ENCODE measurements around the gene DUSP9.
A peak's percentile ranks its signal among the peaks of the same experiment; 100 is the strongest.

The DUSP9 gene

GRCh38 chrX:153657161-153657560 lies 10.2 kb downstream of the DUSP9 start:
- TF ChIP-seq, protein P1, sequence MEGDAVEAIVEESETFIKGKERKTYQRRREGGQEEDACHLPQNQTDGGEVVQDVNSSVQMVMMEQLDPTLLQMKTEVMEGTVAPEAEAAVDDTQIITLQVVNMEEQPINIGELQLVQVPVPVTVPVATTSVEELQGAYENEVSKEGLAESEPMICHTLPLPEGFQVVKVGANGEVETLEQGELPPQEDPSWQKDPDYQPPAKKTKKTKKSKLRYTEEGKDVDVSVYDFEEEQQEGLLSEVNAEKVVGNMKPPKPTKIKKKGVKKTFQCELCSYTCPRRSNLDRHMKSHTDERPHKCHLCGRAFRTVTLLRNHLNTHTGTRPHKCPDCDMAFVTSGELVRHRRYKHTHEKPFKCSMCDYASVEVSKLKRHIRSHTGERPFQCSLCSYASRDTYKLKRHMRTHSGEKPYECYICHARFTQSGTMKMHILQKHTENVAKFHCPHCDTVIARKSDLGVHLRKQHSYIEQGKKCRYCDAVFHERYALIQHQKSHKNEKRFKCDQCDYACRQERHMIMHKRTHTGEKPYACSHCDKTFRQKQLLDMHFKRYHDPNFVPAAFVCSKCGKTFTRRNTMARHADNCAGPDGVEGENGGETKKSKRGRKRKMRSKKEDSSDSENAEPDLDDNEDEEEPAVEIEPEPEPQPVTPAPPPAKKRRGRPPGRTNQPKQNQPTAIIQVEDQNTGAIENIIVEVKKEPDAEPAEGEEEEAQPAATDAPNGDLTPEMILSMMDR (IDR thresholded peaks at IDR 0.05; ENCODE audit: low read depth, low read length): no peak
- H3K4me3 ChIP-seq (replicated peaks in 1 of 2; ENCODE audit: low read depth in 2 of 2, low read length in 2 of 2): no peak overlapping the region
- DNase-seq (ENCODE audit: low read depth in 2 of 2): no peak

DNA sequence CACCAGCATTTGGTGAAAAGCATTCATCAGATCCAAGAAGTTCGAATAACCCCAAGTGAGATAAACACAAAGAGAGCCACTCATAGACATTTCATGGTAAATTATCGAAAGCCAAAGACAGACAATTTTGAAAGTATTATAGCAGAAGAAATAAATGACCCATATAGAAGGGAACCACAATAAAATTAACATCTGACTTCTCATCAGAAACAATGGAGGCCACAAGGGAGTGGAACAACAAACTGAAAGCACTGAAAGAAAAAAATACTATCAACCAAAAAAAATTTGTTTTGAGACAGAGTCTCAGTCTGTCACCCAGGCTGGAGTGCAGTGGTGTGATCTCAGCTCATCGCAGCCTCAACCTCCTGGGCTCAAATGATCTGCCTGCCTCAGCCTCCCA lies 12.3 kb downstream of the DUSP9 start:
- no peak for DNase-seq (ENCODE audit: low read depth in 2 of 2)
- TF ChIP-seq, protein P1 (IDR thresholded peaks at IDR 0.05; ENCODE audit: low read depth, low read length): no peak
- no peak overlapping the region for H3K4me3 ChIP-seq (replicated peaks in 1 of 2; ENCODE audit: low read depth in 2 of 2, low read length in 2 of 2)

- no peak overlapping the region for H3K4me3 ChIP-seq (replicated peaks in 1 of 2; ENCODE audit: low read depth in 2 of 2, low read length in 2 of 2)
- peak; percentile 41 to 50 for DNase-seq (ENCODE audit: low read depth in 2 of 2)
- TF ChIP-seq, protein P1 (IDR thresholded peaks at IDR 0.05; ENCODE audit: low read depth, low read length): peak; percentile 43
Observed at GRCh38 chrX:153662266-153662665, 15.3 kb downstream of the DUSP9 start.

DNA sequence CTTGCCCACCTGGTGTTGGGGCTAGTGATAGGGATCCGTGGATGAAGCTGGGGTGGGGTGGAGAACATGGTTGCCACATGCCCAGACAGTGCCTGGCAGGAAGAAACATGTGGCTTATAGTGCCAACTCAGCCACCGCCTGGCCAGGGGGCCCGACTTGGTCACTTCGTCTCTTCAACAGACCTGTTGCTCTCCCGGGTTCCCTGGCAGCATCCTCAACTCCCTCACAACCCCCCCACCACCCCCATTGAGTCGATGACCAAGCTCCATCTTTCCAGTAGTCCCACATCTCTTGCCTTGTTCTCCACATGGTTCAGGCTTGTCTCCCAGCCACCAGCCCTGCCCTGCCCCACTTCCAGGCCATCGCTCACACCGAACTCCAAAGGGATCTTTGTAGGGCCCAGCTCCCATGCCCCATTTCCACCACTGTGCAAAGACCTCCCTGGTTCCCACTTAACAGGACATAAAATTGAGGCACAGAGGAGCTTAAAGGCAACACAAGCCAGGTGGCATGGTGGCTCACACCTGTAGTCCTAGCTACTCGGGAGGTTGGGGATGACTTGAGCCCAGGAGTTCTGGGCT lies 18.8 kb downstream of the DUSP9 start:
- DNase-seq (ENCODE audit: low read depth in 2 of 2): no peak
- TF ChIP-seq, protein P1 (IDR thresholded peaks at IDR 0.05; ENCODE audit: low read depth, low read length): no peak
- H3K4me3 ChIP-seq (replicated peaks in 1 of 2; ENCODE audit: low read depth in 2 of 2, low read length in 2 of 2): no peak overlapping the region

- TF ChIP-seq, protein P1 (IDR thresholded peaks at IDR 0.05; ENCODE audit: low read depth, low read length): no peak
- no peak for DNase-seq (ENCODE audit: low read depth in 2 of 2)
Observed at GRCh38 chrX:153667281-153667955, 20.4 kb downstream of the DUSP9 start.

GRCh38 chrX:153667956-153668396 lies 21.0 kb downstream of the DUSP9 start:
- peak; percentile 77 to 89 for DNase-seq (ENCODE audit: low read depth in 2 of 2)
- no peak overlapping the region for H3K4me3 ChIP-seq (replicated peaks in 1 of 2; ENCODE audit: low read depth in 2 of 2, low read length in 2 of 2)
- TF ChIP-seq, protein P1 (IDR thresholded peaks at IDR 0.05; ENCODE audit: low read depth, low read length): peak; percentile 76

More at GRCh38 chrX:153667281-153667955, 20.4 kb downstream of the DUSP9 start:
- no peak overlapping the region for H3K4me3 ChIP-seq (replicated peaks in 1 of 2; ENCODE audit: low read depth in 2 of 2, low read length in 2 of 2)
